ENCODE measurements around the gene CHAF1A.

Gene CHAF1A

DNA sequence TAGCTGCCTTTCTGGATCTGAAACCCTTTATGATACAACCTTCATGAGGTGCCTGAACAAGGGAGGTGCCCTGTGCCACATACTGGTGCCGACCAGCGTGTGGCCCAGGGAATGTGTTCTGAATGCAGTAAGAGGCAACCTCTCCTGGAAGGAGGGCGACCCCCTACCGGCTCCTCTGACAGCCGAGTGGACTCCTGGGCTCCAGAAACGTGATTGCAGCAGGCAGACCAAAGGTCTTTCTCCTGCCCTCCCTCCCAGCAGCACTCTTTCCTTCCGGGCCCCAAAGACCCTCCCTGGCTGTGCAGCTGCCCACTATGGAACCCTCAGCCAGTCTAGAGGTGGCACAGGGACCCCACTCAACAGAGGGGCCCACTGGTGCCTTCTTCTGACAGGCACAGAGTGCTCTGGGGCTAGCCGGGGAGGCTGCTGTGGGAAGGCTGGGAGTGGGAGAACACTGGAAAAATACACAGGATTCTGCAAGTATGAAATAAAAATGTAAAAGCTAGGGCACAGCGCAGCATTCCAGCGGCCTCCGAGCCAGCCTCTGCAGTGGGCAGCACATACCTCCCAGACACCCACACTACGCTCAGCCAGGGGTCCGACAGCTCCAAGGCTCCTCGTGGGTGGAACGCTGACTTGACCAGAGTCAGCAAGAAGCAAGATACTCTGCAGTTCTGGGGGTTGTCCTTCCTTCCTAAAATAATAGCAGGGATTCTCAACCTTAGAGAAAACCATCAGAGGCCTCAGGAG, 17.0 kb upstream of the CHAF1A start:
- no peaks in the 10 kb centered on the region for H3K27me3 ChIP-seq (ENCODE audit: insufficient read depth, low read depth, severe bottlenecking)
- H3K36me3 ChIP-seq, result peaks cover 34% of the 10 kb centered on the region
- TF ChIP-seq, protein P1, sequence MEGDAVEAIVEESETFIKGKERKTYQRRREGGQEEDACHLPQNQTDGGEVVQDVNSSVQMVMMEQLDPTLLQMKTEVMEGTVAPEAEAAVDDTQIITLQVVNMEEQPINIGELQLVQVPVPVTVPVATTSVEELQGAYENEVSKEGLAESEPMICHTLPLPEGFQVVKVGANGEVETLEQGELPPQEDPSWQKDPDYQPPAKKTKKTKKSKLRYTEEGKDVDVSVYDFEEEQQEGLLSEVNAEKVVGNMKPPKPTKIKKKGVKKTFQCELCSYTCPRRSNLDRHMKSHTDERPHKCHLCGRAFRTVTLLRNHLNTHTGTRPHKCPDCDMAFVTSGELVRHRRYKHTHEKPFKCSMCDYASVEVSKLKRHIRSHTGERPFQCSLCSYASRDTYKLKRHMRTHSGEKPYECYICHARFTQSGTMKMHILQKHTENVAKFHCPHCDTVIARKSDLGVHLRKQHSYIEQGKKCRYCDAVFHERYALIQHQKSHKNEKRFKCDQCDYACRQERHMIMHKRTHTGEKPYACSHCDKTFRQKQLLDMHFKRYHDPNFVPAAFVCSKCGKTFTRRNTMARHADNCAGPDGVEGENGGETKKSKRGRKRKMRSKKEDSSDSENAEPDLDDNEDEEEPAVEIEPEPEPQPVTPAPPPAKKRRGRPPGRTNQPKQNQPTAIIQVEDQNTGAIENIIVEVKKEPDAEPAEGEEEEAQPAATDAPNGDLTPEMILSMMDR (IDR thresholded peaks at IDR 0.05; ENCODE audit: low read depth, low read length), result no peak
- no peak for DNase-seq
- no peaks in the 10 kb centered on the region for H3K9me3 ChIP-seq (ENCODE audit: severe bottlenecking)
- H3K27ac ChIP-seq, result no peak overlapping the region
- H3K4me3 ChIP-seq (ENCODE audit: low read depth, low read length), result no peak overlapping the region

DNA sequence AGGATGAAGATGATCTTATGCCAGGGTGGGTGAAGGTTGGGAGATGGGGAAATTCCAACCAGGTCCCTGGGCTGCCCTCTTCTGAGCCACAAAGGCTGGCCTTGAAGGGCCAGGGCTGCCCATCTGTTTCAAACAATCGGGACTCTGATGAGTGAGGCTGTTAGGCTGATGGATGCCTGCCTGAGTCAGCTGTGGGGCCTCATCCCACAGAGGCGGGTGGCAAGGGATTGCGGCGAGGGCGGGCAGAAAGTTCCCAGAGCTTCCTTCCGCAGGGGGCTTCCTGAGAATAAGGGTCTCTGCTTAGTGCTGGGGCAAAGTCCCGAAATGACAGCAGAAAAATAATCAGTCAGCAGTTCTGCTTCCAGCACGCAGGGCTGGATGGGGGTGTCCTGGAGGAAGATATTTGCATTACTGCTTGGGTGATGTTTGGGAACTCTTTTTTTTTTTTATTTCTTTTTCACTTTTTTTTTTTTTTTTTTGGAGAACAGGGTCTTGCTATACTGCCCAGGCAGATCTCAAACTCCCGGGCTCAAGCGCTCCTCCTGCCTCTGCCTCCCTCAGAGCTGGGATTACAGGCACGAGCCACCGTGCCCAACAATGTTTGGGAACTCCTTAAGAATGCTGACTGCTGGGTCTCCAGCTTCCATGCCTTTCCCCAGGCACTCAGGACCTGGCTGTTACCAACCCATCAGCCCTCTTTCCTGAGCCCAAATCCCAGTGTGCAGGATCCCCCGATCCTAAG, 16.2 kb upstream of the CHAF1A start:
- no peak overlapping the region for H3K27ac ChIP-seq
- TF ChIP-seq, protein P1 (IDR thresholded peaks at IDR 0.05; ENCODE audit: low read depth, low read length), result no peak
- no peaks in the 10 kb centered on the region for H3K27me3 ChIP-seq (ENCODE audit: insufficient read depth, low read depth, severe bottlenecking)
- DNase-seq, result no peak
- peaks cover 34% of the 10 kb centered on the region for H3K36me3 ChIP-seq
- no peaks in the 10 kb centered on the region for H3K9me3 ChIP-seq (ENCODE audit: severe bottlenecking)
- H3K4me3 ChIP-seq (ENCODE audit: low read depth, low read length), result no peak overlapping the region

DNA sequence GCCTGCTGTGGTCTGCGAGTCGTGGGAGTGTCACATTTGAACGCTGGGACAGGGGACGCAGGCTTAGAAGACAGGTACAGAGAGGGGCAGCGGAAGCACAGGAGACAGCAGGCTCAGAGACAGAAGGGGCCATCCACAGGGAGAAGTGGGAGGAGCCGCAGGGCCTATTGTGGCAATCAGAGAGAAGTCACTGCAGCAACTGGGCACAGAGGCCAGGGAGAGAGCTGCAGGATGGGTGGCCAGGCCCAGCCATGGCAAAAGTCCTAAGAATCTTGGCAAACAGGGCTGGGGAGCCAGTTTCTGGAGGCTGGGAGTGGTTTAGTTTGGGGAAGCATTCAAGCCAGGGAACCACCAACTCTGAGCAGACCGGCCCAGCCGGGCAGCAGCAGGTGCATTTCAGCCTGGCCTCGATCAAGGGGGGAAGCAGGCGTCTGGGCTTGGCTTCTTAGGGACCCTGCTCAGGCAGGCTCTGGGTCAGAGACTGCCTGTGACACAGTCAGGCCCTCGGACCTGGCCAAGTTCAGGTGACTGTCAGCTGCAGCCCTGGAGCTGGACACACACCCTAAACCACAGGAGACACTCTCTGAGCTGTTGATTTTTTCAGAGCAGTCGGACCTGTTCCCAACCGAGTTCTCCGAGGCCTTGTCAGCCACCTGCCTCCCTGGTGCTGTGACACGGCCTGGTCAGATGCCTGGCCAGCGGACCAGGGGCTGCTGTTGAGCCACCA, 13.9 kb upstream of the CHAF1A start:
- Histone ChIP-seq H3K27me3 (ENCODE audit: insufficient read depth, low read depth, severe bottlenecking) (no peaks in the 10 kb centered on the region), H3K9me3 (ENCODE audit: severe bottlenecking) (no peaks in the 10 kb centered on the region), H3K36me3 (peaks cover 42% of the 10 kb centered on the region), H3K27ac (no peak overlapping the region), H3K4me3 (ENCODE audit: low read depth, low read length) (no peak overlapping the region)
- no peak for DNase-seq
- TF ChIP-seq, protein P1 (IDR thresholded peaks at IDR 0.05; ENCODE audit: low read depth, low read length), result no peak

DNA sequence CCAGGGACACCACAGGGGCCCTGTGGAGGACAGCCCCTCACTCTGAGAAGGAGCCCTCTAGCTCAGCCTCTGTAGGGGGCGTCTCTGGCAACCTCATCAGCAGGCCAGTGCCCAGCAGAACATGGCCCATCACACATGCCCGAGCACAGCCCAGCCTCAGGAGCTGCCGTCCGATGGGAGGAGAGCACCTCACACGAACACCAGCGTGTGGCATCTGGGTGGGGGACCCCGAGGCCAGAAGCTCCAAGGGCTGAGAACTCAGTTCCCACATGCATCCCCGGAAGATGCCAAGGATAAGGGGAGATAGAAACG, 13.4 kb upstream of the CHAF1A start:
- no peak for DNase-seq
- H3K4me3 ChIP-seq (ENCODE audit: low read depth, low read length), result no peak overlapping the region
- TF ChIP-seq, protein P1 (IDR thresholded peaks at IDR 0.05; ENCODE audit: low read depth, low read length), result no peak
- H3K27ac ChIP-seq, result no peak overlapping the region
- peaks cover 37% of the 10 kb centered on the region for H3K36me3 ChIP-seq
- H3K27me3 ChIP-seq (ENCODE audit: insufficient read depth, low read depth, severe bottlenecking), result no peaks in the 10 kb centered on the region
- H3K9me3 ChIP-seq (ENCODE audit: severe bottlenecking), result no peaks in the 10 kb centered on the region

DNA sequence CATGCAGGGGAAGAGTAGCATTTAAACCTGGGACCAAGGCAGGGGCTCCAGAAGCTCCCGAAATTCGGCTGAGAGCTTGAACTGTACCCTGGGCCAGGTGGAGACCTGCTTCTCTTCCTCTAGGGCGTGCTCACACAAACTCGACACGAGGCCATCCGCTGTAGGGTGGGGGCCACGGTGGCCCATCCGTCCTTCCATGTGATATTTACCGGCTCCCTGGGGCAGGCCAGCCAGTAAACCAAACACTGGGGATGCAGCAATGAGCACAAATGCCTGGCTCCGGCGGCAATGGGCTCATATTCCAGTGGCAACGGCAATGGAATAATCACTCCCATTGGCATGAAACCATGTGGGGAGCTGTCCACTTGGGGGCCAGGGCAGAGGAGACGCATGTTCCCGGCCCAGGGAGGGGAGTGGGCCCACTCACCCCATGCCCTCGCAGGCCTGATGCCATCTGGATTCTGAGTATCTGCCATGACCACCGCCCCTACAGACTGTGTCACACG, 12.9 kb upstream of the CHAF1A start:
- H3K9me3 ChIP-seq (ENCODE audit: severe bottlenecking), result no peaks in the 10 kb centered on the region
- TF ChIP-seq, protein P1 (IDR thresholded peaks at IDR 0.05; ENCODE audit: low read depth, low read length), result no peak
- peak overlapping the region; percentile 63 for H3K27ac ChIP-seq
- H3K4me3 ChIP-seq (ENCODE audit: low read depth, low read length), result no peak overlapping the region
- H3K27me3 ChIP-seq (ENCODE audit: insufficient read depth, low read depth, severe bottlenecking), result no peaks in the 10 kb centered on the region
- H3K36me3 ChIP-seq, result peaks cover 40% of the 10 kb centered on the region
- no peak for DNase-seq

All from WERI-Rb-1 (cell line).